Right renal cortex interstitium (tissue), 3 donors: ENCODE measurements around the gene XG. TPM values are rescaled to one million over a fixed set of nuclear protein-coding genes. Genes with fewer than 3 reads are reported as not detected.
"Not testable (repeated sequence)": the region's sequence is repeated elsewhere in the genome, so short reads cannot be mapped to it uniquely, and the experiment has no call there.

ENCODE experiments used
- DNase-seq, 3 donors: peaks; one replicate each; pipeline ENCODE4 v3.0.0-alpha.2; 2013; ENCODE audit warnings: low read depth in 3 of 3, low spot score in 2 of 3
- polyA plus RNA-seq, 3 donors: library from polyadenylated mRNA; unstranded; fragments of 120-200 nt; gene quantifications; one replicate each; pipeline ENCODE4 v1.2.1, GENCODE V29; 2013; ENCODE audit not compliant: insufficient read length in 3 of 3

Gene XG
- polyA plus RNA-seq, 3 donors = 0.14 to 0.29 (median 0.16) TPM

DNA sequence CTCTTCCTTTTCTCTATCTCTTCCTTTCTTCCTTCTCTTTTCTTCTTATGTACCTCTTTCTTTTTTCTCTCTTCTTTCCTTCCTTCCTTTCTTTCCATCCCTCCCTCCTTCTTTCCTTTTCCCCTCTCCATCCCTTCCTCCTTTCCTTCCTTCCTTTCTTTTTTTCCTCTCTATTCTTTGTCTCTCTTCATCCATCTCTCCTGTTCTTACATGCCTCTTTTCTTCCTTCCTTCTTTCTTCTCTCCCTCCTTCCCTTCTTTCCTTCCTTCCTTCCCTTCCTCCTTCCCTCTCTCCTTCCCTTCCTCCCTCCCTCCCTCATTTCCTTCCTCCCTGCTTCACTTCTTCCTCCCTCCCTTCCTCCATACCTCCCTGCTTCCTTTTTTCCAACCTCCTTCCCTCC is 19.2 kb upstream of the XG start:
- no peak for DNase-seq

DNA sequence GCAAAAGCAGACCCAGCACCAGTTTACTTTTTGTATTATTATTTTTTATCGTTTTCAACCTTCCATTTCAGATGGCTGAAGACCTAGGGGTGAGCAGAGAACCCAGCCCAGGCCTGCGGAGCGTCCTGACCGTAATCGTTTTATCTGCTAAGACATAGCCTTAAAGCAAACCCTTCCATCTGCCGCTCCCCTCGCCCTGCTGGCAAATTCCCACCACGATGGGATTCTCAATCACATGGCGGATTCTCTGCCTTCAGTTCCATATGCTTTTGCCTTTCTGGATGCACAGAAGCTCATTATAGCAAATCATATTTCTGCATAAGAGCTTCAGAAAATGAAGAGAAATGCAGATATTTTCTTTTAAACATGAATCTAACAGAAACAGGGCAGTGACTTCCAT is 18.6 kb upstream of the XG start:
- DNase-seq = no peak

DNA sequence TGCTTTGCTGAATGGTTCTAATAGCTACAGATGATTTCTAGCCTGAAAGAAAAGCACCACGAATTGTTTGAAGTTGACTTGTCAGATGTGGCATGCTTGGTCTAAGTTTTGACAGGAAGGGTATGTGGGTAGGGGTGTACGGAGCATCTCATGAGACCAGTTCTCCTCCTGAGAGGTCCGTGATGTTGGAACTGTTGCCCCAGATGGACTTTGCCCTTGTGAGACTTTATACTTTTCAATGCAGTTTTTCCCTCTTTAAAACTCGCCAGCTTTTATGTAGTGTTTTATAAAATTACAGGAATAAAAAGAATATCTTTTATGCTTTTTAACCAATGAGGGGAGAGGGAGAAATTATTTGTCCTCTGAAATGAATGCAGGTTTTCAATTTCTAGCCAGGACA is 16.6 kb upstream of the XG start:
- DNase-seq = no peak

DNA sequence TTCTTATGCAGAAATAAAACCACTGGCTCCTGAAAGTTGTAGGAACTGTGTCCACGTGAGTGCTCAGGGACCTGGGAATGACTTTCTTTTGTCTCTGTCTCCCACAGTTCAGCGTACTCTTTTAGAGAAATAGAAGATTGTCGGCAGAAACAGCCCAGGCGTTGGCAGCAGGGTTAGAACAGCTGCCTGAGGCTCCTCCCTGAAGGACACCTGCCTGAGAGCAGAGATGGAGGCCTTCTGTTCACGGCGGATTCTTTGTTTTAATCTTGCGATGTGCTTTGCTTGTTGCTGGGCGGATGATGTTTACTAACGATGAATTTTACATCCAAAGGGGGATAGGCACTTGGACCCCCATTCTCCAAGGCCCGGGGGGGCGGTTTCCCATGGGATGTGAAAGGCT is 11.2 kb upstream of the XG start:
- DNase-seq = no peak

DNA sequence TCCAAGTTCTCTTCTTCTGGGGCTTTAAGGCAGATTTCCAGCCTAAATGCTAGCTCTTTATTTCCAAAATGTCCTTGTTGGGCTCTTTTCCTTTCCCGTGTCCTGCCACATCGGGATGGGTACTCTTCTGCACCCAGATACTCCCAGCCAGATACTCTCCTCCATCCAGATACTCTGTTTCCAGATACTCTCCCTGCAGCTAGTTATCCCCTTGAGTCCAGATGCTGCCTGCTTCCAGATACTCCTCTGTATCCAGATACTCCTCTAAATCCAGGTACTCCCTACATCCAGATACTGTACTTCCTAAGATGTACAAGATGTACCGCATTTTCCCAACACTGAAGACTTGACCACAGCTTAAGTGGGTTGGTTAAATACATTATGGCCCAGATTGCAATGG is 10.5 kb upstream of the XG start:
- no peak for DNase-seq

DNA sequence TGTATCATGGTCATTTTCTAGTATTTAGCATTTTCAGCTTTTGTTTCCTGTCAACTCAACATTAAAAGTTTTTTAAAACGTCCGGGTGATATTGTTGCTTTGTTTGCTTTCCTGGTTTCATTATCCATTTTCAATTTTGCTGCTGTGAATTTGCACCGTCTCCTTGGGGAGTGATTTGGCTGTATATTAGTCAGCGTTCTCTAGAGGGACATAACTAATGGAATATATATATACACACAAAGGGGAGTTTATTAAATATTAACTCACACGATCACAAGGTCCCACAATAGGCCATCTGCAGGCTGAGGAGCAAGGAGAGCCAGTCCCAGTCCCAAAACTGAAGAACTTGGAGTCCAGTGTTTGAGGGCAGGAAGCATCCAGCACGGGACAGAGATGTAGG is 5.6 kb upstream of the XG start:
- DNase-seq = not testable (repeated sequence)

DNA sequence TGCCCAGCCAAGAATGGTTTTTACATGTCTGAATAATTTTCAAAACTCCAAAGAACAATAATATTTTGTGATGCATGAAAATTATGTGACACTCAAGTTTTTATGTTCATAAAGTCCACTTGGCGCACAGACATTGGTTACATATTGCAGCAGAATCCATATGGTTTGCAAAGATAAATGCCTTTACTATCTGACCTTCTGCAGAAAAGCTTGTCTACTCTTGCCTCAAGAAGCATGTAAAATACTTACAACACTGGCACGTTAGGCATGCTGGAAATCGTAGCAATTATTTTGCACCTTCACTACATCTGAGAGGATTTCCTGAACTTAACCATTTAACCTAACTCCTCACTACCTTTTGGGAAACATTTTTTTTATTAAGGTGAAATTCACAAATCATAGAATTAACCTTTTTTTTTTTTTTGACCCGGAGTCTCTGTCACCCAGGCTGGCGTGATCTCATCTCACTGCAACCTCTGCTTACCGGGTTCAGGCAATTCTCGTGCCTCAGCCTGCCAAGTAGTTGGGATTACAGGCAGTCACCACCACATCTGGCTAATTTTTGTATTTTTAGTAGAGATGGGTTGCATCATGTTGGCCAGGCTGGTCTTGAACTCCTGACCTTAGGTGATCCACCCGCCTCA is 3.5 kb upstream of the XG start:
- no peak for DNase-seq

DNA sequence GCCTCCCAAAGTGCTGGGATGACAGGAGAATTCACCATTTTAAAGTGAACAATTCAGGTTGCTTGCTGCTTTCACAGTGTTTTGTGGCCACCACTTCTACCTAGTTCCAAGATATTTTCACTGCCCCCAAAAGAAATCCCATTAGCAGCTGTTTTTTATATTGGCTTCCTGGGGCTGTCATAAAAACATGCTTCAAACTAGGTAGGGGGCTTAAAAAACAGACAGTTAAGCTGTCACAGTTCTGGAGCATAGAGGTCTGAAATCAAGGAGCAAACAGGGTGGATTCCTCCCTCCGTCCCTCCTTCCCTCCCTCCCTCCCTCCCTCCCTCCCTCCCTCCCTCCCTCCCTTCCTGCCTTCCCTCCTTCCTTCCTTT is 3.0 kb upstream of the XG start:
- no peak for DNase-seq

DNA sequence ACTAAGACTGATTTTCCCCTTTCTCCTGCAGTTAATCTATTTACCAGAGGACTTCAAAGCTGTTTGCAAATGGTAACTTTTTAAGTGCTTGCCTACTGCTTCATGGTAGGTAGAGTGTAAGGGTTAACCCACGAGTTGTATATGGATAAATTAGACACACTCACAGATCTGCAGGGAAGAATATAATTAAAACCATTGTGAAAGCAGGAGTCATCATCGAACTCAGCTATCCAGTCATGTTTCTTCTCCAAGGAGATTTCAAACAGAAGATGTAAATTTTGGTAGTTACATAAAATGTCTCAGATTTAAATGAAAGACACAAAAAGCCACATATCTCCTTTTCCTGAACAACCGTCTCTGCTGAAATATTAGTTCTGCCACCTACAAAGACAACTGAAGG is 549 bp upstream of the XG start:
- DNase-seq = no peak

DNA sequence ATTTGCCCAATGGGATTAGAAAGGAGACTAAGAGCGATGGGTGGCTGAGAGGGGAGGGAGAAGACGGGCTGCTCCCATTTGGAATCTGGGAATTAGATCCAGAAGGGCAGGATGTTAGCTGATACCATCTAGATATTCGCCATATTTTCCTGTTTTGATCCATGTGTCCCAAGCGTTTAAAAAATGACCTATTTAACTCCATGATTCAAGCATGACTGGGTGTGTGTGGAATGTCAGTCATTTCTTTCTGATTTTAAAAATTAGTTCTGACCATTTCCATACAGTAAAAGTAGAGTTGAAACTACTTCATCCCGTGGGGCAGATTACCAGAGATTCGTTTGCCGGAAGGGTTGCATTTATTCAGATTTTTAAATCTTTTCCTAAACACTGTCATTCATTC is 601 bp downstream of the XG start:
- DNase-seq = not testable (repeated sequence)

DNA sequence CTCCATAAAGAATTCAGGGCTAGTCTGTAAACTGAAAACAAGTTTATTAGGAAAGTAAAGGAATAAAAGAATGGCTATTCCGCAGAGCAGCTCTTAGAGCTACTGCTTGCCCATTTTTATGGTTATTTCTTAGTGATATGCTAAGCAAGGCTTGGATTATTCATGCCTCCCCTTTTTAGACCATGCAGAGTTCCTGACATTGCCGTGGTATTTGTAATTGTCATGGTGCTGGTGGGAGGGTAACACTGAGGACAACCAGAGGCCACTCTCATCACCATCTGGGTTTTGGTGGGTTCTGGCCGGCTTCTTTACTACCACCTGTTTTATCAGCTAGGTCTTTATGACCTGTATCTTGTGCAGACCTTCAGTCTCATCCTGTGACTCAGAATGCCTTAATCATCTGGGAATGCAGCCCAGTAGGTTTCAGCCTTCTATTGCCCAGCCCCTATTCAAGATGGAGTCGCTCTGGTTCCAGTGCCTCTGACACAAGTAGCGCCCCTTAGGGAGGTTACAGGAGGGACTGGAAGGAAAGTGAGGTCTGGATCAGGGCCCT is 3.4 kb downstream of the XG start:
- not testable (repeated sequence) for DNase-seq

DNA sequence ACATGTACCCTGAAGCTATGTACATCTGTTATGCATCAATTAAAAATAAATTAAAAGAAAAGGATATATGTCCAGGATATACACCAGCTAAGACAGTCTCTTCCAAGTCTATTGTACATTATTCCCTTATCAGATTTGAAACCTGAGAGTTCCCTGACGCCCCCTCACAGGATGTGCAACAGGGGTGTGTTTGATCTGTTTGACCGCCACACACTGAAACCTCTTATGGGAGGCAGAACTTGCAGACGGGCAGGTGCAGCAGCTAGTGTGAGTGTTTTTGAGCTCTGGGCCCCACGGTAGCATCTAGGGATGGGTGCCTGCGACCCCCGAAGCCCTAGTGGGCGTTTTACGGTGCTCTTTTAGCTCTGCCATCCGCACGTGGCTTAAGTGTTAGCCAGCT is 4.7 kb downstream of the XG start:
- DNase-seq = no peak

DNA sequence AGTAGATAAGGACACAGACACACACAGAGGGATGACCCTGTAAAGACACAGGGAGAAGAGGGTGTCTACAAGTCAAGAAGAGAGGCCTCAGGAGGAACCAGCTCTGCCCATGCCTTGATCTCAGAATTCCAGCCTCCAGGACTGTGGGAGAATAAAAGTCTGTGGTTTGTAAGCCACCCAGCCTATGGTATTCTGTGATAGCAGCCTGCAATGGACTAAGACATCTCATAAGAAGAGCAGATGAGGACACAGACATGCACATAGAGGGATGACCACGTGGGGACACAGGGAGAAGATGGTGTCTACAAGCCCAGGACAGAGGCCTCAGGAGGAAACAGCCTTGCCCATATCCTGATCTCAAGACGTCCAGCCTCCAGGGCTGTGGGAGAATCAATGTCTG is 9.4 kb downstream of the XG start:
- DNase-seq = no peak

DNA sequence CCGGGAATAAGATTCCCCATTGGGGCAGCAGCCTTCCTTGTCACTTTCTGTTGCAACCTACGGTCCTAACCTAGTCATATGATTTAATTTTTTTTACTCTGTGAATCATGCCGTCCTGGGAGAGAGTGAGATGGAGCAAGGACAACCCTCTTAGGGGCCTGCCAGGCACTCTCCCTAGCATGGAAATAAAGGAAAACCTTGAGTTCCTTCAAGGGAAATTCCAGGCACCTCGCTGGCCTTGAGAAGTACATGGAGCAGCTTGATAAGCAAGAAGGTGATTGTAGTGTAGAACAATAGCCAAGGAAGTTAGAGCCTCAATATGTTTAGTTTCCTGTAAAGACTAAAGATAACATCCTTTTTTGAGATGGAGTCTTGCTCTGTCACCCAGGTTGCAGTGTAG is 10.8 kb downstream of the XG start:
- not testable (repeated sequence) for DNase-seq

DNA sequence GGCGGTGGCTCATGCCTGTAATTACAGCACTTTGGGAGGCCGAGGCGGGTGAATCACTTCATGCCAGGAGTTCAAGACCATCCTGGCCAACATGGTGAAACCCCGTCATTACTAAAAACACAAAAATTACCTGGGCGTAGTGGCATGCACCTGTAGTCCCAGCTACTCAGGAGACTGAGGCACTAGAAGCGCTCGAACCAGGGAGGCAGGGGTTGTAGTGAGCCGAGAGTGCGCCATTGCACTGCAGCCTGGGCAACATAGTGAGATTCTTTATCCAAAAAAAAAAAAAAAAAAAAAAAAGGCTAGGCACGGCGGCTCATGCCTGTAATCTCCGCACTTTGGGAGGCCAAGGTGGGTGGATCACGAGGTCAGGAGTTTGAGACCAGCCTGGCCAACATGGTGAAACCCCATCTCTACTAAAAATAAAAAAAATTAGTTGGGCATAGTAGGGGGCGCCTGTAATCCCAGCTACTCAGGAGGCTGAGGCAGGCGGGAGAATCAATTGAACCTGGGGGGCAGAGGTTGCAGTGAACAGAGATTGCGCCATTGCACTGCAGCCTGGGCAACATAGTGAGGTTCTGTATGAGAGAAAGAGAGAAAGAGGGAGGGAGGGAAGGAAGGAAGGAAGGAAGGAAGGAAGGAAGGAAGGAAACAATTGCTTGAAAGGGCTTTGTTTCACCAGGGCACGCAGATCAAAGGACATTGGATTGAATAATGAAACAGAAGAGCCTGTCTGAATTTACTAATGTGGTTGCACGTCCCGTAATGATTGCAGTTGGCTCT is 13.1 kb downstream of the XG start:
- not testable (repeated sequence) for DNase-seq

DNA sequence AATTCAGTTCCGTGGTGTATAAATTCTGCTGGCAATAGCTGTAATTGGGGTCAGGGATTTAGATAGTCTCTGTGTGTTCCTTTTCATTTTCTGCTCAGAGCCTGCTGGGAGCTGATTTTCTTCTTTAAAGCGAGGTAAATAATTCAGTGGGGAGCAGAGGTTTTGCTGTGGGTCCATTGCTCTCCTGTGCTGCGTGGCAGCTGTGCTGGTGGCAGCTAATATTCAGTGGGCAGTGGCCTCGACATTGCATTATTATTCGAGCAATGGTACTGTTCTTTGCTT is 13.7 kb downstream of the XG start:
- DNase-seq = no peak

DNA sequence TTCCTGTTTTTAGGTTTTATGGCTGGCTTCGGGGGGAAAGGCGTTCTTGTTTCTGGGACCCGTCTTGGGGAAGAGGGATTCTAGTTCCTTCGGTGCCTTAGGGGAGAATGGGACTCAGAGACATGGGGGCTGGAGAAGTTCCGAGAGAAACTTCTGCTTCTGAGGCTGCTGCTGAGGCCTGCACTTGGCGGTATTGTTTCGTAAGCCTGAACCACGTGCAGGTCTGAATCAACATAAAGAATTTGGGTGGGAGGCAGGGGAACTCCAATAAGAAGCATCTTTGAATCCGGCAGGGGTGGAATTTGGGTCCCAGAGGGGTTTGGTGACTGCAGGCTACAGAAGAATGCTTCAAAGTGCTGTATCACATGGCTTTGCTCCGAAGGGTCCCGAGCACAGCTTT is 15.1 kb downstream of the XG start:
- DNase-seq = no peak

DNA sequence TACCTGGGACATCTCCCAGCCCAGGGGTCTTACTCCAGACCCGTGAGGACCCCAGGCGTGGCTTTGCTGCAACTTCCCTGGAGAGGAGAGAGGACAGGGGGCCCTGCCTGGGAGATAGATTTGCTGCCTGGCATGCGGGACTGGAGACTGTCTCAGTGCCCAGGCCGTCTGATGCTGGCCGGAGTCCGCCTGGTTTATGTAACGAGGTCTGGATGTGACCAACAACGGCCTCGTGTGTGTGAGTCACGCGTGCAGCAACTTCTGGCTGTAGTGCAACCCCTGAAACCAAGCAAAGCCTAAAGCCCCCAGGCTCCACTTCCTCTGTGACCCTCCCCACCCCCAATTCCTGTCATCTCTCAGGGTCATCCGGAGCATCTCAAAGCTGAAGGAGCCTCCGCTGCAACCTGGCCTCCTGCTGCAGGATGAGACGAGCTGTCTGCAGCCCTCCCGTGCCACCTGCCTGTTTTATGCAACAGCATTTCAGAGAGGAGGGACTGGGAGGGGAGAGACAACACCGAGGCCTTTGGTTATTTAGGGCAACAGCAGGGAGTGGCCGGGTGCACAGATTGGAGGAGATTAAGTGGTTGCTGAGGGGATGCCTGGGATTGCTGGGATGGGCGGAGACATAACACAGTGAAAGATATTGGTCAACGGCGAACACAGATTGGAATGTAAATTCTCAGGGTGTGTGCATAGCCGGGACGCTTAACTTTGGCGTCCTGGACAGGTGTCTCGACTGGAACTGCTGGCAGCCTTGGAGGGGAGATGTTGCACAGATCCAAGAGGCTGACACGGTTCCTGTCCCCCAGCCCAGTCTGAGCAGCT is 16.0 kb downstream of the XG start:
- no peak for DNase-seq

DNA sequence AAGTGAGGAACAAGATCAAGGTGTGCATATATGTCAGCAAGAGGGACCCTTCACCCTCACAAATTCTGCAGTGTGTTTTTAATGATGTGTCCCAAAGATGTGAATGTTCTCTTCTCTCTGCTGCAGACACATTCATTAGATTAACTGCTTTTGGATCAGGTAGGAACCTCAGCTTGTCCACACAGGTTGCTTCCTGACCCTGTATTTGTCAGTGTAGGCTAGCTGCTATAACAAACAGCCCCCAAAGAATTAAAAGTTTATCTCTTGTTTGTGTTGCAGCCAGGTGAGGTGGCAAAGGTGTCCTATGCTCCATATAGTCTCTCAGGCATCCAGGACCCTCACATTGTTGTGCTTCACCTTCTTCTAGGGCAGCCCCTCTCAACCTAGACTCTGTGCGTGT is 17.8 kb downstream of the XG start:
- DNase-seq = no peak

DNA sequence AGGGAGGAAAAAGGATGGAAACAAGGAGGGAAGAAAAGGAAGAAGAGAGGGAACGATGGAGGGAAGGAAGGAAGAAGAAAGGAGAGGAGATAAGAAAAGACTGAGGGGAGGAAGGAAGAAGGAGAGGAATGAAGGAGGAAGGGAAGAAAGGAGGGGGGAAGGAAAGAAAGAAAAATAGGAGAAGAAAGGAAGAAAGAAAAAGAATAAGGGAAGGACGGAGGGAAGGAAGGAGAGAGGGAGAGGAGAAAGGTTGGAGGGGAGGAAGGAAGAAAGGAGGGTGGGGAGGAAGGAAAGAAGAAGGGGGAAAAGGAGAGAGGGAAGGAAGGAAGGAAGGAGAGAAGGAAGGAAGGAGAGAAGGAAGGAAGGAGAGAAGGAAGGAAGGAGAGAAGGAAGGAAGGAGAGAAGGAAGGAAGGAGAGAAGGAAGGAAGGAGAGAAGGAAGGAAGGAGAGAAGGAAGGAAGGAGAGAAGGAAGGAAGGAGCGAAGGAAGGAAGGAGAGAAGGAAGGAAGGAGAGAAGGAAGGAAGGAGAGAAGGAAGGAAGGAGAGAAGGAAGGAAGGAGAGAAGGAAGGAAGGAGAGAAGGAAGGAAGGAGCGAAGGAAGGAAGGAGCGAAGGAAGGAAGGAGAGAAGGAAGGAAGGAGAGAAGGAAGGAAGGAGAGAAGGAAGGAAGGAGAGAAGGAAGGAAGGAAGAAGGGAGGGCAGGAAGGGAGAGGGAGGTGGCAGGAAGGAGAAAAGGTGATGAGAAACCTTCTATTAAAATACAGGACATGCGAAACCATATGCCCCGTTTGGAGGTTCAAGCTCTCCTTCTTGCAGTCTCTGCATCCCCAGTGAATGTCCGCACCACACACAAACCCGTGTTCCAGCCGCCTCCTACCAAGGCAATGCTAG is 21.6 kb downstream of the XG start:
- not testable (repeated sequence) for DNase-seq

DNA sequence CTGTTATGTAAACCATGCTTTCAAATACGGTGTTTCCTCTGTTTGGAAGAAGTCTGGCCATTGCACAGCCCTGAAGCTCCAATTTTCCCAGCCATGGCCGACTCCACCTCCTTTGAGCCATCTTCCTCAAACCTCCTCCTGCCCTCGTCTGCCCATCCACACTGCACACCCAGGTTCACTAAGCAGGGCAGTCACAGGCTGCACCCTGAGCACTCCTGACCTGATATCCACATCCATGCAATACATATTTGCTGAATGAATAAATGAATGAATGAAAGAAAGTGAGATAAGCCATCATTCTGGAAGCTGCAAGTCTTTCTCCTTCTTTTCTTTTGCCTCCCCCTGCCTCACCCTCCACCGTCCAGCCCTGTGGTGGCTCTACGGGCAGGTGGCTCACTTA is 22.2 kb downstream of the XG start:
- DNase-seq = no peak
